ENCODE results near the gene PDE7B.
"Not testable (repeated sequence)": the region's sequence is repeated elsewhere in the genome, so short reads cannot be mapped to it uniquely, and the experiment has no call there.

PDE7B gene

DNA sequence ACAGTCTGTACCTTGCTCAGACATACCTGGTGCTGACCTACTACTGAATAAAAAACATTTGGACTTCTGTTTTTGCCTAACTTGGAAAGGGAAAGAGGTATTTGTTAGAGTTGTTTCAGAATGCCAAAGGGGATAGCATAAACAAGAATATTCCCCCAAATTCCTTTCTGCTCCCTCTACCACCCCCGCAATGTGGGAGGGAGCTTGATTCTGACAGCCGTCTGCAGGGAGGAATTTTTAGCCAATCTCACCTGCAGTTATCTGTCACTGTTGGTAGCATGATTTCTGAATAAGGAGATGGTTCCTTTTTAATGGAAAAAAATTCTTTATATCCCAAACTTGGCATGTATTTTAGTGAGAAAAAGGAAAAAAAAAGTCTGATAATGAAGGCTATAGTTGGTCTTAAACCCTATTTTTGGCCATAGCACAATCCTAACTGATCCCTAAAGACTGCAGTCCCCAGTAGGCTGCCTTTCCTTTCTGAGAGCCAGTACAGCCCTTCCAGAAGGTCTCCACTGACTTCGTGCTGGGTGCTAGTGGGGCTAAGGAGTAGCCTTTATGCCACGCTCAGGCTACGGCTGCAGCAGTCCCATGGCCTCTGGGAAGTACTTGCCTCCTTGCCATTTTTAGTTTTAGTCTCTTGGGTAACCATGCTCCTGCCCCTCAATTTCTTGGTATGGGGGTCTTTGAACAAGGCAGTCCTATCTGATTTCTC is 13.6 kb upstream of the PDE7B start:
- intact Hi-C loops (cut with DNase I): no loop called here
- DNase-seq: peak in 32 of 42 donors; percentile 7 to 78 (median 46)

DNA sequence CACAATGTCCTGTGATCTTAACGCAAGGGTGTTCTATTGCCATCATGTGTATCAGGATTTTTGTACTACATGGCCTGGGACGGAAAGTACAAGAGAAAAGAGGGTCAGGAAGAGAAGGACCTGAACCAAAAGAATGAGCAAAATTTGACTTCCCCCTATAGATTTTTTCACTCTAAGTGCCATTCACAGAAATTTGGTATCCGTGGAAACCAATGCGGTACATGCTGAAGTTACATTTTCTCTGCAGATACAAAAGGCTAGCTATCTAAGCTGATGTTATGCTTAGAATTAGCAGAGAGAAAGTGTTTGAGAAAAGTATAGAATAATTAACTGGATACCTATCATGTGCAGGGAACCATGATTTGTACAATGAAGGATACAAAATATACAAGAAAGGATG is 12.4 kb upstream of the PDE7B start:
- no peak for DNase-seq
- intact Hi-C loops (cut with DNase I): no loop called here

DNA sequence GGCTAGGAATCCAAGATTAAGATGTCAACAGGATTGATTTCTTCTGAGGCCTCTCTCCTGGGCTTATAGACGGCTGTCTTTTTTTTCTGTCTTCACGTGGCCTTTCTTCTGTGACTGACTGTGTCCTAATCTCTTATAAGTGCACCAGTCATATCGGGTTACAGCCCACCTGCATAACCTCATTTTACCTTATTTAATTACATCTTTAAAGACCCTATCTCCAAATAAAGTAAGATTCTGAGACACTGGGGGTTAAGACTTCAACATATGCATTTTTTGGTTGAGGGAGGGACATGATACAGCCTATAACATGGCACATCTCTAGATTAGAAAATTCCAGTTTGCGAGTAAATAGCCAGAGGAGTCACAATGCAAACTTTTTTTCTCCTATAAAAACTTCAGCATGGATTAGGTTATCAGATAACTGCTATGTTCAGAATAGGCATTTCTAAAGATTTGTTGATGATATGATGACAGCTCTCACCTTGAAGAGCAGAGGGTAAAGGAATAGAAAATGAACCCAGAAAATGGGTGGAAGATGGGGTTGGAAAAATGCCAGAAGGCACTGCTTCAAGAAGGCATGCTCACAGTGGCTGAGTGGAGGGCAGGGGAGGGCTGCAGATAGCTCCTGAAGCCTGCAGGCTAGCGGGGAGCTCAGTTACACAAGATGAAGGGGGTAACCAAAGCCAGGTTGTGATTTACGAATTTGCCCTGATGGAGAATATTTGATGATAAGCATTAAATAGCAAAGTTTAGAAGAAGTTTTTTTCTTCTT is 8.7 kb upstream of the PDE7B start:
- intact Hi-C loops (cut with DNase I): no loop called here
- no peak for DNase-seq

DNA sequence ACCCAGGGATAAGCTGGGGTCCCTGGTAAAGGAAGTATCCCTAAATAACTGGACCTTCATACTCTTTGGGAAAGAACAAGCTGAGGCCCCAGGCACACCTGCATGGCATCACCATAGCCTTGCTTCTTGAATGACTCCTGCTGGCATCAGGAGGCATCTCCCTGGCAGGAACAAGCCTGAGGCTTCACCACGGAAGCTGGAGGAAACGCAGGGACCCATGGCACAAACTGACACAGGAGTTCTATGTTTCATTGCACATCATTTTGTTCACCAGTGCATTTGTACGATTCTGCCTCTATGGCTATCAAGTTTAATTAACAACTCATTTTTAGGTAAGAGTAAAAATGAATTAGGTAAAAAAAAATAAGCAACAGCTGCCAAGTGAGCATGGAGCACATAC is 619 bp upstream of the PDE7B start:
- peak in 18 of 42 donors; percentile 15 to 63 (median 36) for DNase-seq
- intact Hi-C loops (cut with DNase I): no loop called here

DNA sequence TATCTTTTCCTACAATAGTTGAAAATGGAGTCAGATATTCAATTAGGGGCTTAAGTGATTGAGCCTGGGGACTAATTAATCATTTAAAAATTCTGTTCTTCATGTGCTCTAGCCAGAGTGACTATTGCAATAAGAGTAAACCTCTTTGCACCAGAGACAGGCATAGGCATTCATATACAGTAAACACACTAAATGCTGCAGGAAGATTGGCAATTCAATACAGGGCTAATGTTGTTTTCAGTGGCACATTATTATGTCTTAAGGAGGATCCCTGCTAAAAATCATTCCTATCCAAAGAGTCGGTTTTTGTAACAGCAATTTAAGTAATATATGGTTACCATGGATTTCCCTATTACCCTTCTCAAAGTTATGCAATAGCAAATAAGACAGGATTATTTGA is 1.2 kb downstream of the PDE7B start:
- intact Hi-C loops (cut with DNase I): no loop called here
- DNase-seq: no peak

DNA sequence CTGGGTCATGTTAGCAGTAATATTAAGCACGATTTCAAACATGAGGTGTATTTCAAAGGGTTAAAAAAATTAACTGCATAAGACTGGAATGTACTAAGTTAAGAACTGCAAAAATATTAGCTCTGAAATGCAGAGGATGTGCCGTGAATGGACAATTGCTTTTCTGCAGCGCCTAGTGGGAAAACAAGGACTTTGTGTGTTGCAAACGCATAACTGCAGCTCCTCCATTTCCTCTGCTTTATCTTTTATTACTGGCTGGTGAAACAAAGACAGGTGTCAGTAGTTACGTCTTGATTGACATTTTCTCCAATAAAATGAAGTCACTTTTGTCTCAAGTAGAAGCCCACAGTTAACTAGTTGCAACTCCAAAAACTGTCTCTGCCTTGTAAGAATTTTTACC is 1.7 kb downstream of the PDE7B start:
- peak in 7 of 42 donors; percentile 18 to 55 (median 32) for DNase-seq
- intact Hi-C loops (cut with DNase I): no loop called here

DNA sequence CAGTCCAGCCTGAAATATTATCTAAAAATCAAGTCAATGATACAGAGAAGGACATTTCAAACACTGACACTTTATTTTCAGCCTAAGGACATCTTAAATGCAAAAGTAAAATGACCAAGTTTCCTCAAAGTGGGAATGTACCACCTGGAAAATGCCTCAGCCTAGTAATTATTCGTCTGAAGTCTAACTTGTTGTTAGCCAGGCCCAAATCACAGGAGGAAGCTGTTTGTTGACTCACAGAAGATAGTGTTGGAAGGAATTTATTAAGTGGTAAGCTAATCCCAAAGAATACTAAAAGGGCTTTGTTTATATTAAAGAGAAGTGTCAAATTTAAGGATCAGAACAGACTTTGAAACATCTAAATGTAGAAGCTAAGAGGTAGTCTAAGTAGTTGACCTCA is 2.5 kb downstream of the PDE7B start:
- no peak for DNase-seq
- intact Hi-C loops (cut with DNase I): no loop called here

DNA sequence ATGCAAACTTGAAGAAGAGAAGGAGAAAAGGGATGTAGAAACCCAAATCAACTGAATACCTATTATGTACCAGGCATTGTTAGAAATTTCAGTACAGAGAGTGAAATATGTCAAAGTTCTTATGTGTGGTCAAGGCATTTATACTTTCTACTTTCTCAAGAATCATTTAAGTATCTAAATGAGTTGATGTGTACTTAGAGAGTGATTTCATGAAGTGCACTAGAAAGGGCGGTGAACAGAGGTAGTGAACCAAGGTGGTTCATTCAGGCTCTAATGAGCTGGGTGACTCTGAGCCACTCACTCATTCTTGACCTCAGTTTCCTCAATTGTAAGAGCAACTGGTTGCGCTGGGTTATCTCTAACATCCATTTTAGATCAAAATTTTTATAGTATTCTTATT is 3.3 kb downstream of the PDE7B start:
- no peak for DNase-seq
- intact Hi-C loops (cut with DNase I): no loop called here

DNA sequence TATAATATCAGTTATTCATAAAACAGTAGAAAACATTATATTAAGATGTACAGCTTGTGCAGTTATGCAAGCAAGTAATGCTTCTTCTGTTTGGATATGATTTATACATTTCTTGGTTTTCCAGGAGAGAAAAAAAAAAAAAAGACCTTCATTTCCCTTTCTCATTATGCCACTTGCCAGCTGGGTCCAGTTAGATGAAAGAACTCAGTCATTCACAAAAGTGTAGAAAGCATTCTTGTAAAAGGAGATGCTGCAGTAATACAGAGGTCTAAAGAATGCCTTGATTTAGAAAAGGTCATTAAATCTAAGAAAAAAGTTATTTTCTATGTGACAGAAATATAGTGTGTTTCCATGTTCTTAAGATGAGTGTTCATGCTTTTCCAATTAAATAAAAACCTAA is 7.4 kb downstream of the PDE7B start:
- intact Hi-C loops (cut with DNase I): no loop called here
- DNase-seq: no peak

DNA sequence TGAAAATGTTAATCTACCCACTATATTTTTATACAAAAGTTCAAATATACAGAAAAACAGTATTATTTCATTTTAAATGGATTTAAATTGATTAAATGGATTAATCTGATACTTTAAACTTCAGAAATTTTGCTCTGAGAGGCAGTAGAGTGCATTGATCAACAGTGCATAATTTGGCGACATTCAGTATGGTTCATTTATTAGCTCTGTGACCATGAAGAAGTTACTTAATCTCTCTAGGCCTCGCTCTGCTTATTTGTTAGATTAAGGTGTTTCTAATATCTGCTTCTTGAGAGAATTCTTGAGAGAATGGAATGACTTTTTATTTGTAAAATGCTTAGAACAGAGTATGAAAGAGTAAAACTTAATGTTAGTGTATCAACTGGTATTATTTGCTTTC is 8.9 kb downstream of the PDE7B start:
- no peak for DNase-seq
- intact Hi-C loops (cut with DNase I): no loop called here

DNA sequence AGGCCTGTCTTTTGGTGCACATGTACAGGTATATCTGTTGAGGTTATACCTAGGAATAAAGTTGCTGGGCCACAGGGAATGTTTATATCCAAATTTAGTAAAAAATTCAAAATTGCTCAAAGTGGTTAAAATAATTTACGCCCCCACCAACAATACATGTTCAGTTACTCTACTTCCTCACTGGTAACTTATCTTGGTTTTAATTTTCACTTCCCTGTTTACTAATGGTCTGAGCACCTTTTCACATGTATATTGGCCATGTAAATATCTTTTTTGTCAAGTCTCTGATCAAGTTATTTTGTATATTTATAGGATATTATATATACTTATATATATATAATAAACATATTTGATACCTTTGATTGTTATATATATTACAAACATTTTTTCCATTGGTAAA is 9.7 kb downstream of the PDE7B start:
- intact Hi-C loops (cut with DNase I): no loop called here
- no peak for DNase-seq

DNA sequence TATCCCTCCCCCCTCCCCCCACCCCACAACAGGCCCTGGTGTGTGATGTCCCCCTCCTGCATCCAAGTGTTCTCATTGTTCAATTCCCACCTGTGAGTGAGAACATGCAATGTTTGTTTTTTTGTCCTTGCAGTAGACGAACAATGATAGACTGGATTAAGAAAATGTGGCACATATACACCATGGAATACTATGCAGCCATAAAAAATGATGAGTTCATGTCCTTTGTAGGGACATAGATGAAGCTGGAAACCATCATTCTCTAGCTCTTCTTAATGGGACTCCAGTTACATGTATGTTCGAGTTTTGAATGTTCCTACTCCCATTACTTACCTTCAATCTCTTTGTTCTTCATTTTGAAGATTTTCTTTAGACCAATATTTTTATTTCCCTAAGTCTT is 13.4 kb downstream of the PDE7B start:
- DNase-seq; intact Hi-C loops (cut with DNase I): not testable (repeated sequence)

DNA sequence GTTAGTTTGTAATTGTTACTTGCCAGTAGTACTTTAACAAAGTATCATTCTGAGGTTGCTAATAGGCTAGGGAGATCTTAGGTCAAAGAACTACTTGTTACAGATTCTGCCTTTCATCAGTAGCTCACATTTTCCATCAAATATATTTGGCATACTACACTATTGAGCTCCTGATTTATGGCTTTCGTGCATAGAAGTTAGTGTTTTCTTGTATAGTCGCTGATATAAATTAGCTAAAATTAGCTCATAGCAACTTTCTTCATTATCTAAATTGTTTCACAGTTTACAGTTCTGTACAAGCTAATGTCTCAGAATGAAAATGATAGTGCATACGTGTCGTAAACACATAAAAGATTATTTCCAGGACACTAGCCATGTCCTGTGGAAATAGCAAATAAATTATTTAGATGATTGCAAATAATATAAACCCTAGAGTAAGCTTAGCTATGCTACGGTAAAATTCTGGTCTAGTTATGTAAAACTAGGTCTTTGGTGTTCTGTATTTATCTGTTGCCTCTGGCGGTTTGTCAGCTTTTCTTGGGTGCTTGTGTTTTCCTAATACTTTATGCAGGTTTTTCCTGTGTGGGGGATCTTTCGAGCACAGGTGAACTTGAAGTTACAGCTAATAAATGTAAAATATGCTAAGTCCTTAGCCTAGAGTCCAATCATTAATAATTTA is 15.1 kb downstream of the PDE7B start:
- intact Hi-C loops (cut with DNase I): no loop called here
- DNase-seq: no peak

DNA sequence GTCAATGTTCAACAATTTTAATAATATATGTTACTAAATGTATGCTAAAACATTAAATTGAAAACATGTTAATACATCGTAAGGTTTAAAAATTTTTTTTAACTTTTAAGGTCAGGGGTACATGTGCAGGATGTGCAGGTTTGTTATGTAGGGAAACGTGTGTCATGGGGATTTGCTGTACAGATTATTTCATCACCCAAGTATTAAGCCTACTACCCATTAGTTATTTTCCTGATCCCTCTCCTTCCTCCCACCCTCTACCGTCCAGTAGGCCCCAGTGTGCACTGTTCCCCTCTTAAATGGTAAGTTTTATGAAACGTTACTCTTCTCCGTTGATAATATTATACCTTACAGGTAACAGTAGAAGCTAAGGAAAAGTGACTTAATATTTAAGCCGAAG is 15.8 kb downstream of the PDE7B start:
- DNase-seq: no peak
- intact Hi-C loops (cut with DNase I): no loop called here

DNA sequence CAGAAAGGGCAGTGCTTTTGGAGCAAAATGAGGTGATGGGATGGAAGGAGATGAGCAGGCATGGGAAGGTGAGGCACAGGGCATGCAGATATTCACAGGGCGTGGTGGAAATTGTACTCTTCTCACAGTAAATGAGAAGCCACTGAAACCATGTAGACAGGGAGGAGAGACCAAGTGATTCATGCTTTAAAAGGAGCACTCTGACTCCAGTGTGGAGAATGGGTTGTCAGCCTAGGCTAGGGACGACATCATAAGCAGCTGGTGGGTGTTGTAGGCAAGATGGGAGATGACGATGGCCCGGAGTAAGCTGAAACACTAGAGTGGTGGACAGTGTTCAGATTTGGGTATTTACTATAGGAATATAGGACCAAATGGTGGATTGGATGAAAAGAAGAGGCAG is 18.4 kb downstream of the PDE7B start:
- intact Hi-C loops (cut with DNase I): no loop called here
- DNase-seq: no peak

DNA sequence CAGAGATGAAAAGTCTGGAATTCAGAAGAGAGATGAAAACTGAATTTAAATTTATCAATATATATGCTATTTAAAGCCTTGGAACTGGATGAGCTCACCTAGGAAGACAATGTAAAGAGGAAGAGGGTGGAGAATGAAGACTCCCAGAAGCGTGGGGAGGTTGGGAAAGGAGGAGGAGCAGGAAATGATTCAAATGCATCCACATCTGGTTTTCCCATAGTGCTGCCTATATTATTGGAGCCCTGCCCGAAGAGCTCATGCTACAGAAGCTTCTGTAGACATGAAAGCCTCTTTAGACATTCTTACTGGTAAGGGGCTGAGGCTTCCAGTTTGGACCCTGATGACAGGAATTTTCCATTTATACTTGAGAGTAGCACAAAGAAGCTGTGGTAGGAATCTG is 19.2 kb downstream of the PDE7B start:
- DNase-seq: no peak
- intact Hi-C loops (cut with DNase I): no loop called here

DNA sequence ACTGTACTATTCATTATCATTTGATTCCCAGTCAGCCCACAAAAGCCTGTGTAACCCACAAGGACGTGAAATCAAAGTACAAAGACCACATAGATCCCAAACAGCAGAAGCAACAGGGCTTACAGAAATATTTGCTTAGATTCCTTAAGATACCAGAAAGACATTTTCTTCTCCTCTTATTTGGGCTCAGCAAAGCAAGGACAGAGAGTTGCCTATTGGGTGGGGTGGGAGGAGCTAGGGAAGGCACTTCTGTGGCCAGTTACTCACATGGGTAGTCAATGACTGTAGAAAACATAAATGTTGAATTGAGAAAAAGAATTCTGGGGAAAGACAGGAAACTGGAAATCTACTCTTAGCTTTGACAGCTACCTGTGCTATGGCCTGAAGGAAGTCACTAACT is 19.8 kb downstream of the PDE7B start:
- DNase-seq: no peak
- intact Hi-C loops (cut with DNase I): no loop called here

DNA sequence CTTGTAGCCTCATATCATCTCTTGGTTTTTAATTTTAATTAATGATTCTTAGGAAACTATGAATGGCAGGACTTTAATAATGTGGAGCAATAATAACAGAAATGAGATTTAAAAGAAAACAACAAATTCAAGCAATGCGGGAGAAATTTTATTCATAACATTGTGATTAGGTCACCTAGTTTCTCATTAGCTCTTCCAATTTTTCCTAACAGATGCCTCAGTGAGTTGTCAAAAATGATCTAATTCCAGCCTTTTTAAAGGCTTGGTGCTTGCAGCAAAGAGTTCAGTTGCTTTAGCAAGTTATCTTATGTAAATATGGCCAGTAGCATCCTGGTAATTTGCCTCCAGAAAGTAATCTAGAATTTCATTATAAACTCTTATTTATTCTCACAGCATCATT is 20.4 kb downstream of the PDE7B start:
- no peak for DNase-seq
- intact Hi-C loops (cut with DNase I): no loop called here

DNA sequence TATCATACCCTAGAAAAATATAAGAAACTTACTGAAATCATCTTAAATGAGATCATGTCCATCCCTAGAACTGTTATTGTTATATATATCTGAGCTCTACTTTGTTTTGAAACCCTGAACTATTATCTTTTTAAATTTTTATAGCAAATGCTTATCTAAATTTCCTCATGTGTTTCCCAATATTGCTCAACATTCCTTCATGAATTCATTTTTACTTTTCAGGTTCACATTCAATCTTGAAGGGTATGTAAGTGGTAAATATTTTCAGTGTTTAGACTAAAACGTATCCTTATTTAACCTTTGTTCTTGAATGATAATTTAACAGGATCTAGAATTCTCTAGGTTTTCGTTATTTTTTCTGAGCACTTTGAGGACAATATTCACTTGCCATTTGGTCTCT is 23.9 kb downstream of the PDE7B start:
- intact Hi-C loops (cut with DNase I): no loop called here
- DNase-seq: no peak

DNA sequence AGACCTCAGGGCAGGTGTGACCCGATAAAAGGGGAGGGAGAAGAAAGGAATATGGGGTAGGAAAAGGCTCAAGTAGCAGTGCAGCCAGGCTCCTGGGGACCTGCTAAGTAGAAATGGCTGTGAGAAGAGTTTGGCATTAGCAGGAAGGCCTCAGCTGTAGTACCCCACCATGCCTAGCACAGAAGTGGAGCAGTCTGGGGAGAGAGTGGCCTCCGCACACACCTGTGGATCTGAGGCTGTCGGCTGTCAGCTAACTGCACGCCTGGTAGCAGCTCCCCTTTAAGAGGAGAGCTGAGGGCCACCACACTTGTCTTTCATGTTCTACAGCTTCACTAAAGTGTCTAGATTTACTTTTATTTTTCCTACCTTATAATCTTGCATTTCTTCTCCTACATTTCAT is 24.6 kb downstream of the PDE7B start:
- DNase-seq: no peak
- intact Hi-C loops (cut with DNase I): no loop called here

DNA sequence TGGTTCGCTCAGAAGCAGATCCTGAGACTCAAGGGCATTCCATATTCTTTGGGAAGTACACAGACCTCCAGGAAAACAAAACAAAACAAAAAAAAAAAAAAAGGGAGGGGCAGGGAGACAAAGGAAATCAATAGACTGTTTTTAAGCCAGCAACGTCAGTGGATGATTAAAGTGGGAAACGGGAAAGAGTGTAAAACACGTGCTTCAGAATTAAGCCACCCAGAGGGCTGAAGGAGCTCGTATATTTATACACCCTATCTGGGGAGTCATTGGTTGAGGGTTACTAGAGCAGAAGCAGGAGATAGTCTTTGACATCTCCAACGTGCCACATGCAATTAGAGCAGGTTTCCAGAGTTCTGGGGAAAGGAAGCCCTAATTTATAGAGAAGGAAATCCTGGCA is 26.2 kb downstream of the PDE7B start:
- no peak for DNase-seq
- intact Hi-C loops (cut with DNase I): no loop called here

Data from head of caudate nucleus (tissue), 42 donors.